Femur (tissue), 1 donor: ENCODE measurements around the gene KLHL6.

Experiments
- DNase-seq: peaks from one replicate; pipeline ENCODE4 v3.0.0-alpha.2; 2017

The KLHL6 gene

GRCh38 chr3:183500981-183501704 is 54.4 kb downstream of the KLHL6 start:
- DNase-seq = no peak

DNA sequence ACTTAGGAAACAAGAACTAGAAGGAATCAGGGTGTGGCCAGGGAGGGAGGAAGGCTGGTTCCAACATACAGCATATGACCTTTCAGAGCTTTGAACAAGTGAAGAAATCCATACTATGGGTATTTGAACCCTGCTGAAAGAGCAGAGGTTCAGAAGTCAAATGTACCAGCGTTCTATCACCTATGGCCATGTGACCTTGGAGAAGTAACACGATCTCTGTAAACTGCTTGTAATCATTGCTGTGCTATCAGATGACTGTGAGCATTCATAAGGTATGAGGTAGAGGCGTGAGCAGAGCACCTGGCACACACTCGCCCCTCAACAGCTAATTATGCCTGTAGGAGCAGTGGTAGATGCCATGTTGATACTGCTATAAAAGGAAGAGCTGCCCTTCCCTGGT is 55.2 kb downstream of the KLHL6 start:
- DNase-seq = no peak

DNA sequence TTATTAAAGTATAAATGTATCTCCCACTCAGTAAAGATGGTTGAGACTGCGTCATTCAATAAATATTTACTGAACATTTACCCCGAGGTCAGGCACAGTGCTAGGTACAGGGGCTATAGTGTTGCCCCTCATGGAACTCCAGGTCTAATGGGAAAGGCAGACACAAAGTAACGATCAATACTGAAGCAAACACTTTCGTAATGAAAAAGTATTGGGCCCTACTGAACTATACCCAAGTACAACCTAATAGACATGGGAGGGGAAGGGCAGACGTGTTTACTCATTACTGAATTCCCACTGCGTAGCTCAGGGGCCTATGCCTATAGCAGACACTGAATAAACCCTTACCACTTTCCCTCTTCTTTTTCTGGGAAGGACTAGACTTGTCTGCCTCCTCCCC is 56.9 kb downstream of the KLHL6 start:
- DNase-seq = no peak

DNA sequence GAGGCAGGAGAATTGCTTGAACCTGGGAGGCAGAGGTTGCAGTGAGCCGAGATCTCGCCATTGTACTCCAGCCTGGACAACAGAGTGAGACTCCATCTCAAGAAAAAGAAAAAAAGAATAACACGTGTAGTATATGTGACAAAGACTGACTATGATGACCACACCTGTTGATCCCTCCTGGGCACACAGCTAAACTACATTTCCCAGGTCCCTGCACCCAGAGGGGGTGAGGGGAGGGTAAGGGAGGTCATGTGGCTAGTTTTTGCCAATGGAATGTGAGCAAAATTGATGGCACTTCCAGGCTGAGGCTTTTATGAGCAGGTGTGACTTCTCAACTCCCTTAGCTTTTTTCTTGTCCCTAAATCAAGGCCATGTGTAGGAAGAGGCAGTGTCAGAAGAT is 58.2 kb downstream of the KLHL6 start:
- no peak for DNase-seq

GRCh38 chr3:183496311-183496710 is 59.2 kb downstream of the KLHL6 start:
- no peak for DNase-seq

GRCh38 chr3:183494341-183494740 is 61.2 kb downstream of the KLHL6 start:
- DNase-seq = peak; percentile 38

GRCh38 chr3:183493296-183494045 is 62.0 kb downstream of the KLHL6 start:
- no peak for DNase-seq

DNA sequence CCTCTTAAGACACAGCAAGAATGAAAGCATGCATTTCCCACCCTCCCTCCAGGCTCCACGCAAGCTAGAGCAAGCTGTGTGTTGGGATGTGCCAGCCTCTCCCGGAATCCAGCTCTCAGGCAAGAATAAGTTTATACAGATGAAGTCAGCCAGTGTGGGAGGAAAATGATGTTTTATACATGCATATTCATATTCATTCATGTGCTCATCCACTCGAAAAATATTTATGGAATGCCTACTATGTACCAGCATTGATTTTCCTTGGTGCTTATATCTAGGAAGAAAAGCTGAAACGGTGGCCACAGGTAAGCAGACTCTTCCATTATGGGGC is 62.7 kb downstream of the KLHL6 start:
- DNase-seq = no peak

GRCh38 chr3:183491923-183492848 is 63.3 kb downstream of the KLHL6 start:
- DNase-seq = no peak

DNA sequence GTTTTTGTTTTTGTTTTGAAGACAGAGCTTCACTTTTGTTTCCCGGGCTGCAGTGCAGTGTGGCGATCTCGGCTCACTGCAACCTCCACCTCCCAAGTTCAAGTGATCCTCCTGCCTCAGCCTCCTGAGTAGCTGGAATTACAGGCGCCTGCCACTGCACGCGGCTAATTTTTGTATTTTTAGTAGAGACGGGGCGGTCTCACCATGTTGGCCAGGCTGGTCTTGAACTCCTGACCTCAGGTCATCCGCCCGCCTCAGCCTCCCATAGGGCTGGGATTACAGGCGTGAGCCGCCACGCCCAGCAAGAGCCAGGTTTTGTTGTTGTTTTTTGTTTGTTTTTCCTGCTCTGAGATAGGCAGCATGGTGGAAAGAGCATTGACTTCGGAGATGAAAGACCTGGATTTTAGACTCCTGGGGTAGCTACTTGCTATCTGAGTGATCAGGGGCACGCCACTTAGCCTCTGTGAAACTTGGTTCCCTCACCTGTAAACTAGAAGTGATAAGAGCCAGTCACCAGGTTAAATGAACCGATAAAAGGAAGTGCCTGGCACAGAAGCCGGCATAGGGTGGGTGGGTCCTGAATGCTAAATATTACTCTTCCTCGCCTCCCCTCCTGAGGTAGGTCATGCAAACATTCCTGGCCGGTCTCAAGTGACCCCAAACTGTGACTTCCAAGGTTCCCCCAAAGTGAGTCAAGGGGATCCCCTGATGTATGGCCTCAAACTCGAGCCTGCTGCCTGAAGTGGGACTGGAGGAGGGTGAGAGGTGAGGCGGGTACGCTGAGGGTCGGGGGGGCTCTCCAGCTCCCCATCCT is 64.2 kb downstream of the KLHL6 start:
- DNase-seq = no peak

- DNase-seq = no peak
These were observed 64.9 kb downstream of the KLHL6 start for GRCh38 chr3:183490653-183491052.

- DNase-seq = no peak
These were observed 65.3 kb downstream of the KLHL6 start for GRCh38 chr3:183490211-183490601.

DNA sequence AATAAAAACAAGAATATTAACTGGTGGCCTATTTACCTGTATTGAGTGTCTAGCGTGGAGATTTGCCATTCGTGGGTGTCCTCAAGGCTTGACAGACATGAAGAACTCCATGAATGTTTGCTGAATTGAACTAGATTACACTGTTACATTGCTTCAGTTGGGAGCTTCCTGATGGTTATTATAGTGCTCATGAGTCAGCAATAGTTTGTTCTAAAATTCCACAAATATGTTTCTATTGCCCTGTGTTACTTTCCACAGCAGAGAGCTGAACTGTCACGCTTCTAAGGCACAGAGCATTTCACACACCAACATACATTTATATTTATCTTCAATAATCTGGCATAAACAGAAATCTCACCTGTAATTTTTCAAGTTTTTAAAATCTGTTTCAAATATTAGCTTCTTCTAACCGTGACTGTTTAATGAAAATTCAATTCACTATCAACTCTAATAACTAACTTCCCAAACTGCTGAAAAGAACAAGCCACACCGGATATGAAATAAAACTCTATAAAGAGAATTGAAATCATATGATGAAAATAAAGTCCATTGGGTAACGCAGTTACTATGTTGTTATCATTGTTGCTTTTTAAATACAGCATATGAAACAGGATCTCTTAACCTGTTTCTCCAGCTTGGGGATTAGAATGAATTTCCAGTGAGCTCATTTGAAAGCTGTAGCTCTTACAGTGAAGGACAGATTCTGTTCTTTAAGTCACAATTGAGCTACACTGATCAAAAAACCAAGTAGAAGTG is 65.9 kb downstream of the KLHL6 start:
- DNase-seq = no peak

GRCh38 chr3:183488343-183488742 is 67.2 kb downstream of the KLHL6 start:
- no peak for DNase-seq

DNA sequence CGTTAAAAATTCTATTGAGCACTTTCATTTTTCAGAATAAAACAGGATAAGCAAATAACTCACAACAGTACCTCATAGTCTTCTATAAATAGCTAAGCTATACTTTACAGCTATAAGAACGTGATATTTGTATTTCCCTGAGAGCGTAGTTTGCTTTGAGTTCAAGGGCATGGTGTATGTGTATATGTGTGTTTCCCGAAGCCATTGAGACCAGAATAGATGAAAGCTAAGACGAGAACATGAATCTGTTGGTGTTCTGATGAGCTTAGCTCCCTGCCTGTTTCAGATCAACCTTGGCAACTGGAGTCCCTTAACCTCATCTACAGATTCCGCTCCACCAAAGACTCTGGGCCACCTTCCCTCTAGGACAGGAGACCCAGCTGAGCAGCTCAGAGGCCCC is 67.6 kb downstream of the KLHL6 start:
- DNase-seq = no peak

DNA sequence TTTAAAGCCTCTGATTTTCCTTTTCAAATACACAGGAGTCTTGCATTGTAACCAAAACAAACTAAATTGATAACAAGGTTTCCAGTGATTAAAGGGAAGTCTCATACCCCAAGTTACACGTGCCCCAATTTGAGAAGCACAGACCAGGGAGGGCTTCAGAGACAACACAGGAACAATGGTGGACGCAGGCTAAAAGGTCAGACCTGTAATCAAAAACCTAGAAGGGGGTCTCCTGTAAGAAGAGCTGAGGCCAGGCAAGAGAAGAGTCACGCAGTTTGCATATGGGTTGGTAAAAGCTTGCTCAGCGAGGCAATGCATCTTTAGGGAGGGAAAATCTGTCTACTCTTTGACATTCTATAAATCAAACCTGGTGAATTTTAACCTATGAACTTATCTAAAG is 68.5 kb downstream of the KLHL6 start:
- no peak for DNase-seq

DNA sequence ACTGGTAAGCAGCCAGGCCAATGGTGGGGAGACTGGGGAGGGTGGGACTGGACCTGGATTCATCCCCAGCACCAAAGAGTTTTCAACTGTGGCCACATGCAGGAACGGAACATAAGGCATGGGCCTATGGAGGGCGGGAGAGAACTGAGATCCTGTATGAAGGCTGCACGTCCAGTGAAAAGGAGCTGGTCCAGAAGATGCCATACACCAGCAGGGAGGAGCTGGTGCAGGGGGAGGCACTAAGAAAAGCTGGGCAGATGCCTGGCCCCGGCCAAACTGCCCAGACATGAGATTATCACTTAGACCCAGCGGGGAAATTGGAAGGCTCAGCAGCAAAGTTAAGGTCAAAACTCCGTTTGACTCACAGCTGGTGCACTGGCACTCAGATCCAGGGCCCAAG is 69.0 kb downstream of the KLHL6 start:
- no peak for DNase-seq

- DNase-seq = no peak
These were observed 69.9 kb downstream of the KLHL6 start for GRCh38 chr3:183485585-183485984.

DNA sequence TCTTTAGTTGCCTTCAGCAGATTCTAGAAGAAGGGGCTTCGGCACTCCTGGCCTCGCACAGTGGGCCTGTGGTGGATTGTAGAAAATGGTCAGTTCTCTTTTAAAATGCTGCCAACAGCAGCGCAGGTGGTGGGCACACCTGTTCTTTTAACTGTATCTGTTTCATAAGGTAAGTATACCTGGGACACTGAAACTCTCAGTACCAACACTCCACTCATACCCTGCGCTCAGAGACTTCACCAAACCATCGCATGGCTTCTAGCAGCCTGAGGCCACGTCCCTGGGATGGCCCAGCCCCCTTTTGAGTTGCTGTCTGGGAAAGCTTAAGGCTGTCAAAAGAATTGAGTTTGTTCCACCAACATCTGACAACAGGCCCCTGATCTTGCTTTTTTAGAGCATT is 70.4 kb downstream of the KLHL6 start:
- no peak for DNase-seq

DNA sequence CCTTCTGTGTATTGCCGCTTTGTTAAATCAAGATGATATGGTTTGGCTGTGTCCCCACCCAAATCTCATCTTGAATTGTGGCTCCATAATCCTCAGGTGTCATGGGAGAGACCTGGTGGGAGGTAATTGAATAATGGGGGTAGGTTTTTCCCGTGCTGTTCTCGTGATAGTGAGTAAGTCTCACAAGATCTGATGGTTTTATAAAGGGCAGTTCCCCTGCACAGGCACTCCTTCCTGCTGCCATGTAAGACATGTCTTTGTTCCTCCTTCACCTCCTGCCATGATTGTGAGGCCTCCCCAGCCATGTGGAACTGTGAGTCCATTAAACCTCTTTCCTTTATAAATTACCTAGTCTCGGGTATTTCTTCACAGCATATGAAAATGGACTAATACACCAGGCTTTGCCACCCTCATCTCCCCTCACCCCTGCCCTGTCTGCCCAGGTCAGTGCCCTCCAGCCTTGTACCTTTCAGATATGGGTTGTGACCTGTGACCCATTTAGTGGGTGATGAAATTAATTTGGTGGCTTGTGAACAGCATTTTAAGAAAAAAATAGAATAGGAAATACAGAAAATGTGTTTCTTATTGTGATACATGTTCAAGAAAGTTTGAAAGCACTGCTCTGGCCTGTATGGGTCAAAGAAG is 71.0 kb downstream of the KLHL6 start:
- no peak for DNase-seq

- no peak for DNase-seq
These were observed 73.9 kb downstream of the KLHL6 start for GRCh38 chr3:183481582-183481981.
